Glomerular visceral epithelial cell (primary cell): ENCODE measurements around the gene SLC25A44.
"Not testable (repeated sequence)": the region's sequence is repeated elsewhere in the genome, so short reads cannot be mapped to it uniquely, and the experiment has no call there.

Source experiments
- DNase-seq: peaks from one replicate; pipeline ENCODE4 v3.0.0-alpha.2; 2016; ENCODE audit errors: extremely low spot score

Gene SLC25A44

DNA sequence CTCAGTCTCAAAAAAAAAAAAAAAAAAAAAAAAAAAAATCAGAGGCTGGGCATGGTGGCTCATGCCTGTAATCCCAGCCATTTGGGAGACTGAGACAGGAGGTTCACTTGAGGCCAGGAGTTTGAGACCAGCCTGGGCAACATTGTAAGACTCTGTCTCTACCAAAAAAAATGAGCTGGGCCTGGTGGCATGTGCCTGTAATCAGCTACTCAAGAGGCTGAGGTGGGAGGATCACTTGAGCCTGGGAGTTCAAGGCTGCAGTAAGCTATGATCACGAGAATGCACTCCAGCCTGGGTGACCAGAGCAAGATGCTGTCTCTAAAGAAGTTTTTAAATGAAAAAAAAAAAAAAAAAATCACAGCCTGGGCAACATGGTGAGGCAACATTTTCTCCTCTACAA, 30.2 kb upstream of the SLC25A44 start:
- DNase-seq = no peak

GRCh38 chr1:156164125-156164831, 29.6 kb upstream of the SLC25A44 start:
- DNase-seq = no peak

DNA sequence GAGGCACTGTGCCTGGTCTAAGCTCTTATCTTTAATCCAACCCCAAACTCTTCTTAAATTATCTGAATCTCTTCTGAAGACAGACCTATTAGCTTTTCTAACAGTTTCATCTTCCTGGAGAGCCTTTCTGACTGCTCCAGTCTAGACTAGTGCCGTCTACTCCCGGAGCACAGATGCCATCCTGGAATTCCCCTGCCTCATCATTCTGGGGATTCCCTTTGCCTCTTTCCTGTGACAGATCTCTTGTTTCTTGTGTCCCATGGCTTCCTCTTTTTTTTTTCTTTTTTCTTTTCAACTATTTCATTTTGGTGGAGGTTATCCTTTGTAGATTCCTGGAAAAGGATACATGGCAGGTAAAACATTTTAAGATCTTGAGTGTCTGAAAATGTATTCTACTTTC, 28.8 kb upstream of the SLC25A44 start:
- DNase-seq = peak; percentile 60

DNA sequence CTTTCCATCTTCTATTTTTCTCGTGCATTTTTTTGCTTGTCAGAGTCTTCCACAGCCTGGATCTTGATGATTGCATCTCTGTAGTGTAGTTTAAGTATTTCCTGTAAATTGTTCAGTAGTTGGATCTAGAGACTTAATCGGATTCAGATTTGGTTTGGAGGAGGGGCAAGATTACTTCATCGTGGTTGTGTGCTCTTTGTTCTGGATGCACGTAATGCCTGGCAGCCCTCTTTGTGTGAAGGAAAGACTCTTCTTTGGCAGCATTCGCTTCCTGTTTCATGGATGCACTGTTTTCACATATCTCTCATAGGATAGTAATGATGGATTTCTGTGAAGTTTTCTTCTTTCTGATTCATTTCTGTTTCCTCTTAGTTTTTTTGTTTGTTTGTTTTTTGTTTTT, 26.4 kb upstream of the SLC25A44 start:
- no peak for DNase-seq

- no peak for DNase-seq
Observed at GRCh38 chr1:156172696-156173470, 21.0 kb upstream of the SLC25A44 start.

DNA sequence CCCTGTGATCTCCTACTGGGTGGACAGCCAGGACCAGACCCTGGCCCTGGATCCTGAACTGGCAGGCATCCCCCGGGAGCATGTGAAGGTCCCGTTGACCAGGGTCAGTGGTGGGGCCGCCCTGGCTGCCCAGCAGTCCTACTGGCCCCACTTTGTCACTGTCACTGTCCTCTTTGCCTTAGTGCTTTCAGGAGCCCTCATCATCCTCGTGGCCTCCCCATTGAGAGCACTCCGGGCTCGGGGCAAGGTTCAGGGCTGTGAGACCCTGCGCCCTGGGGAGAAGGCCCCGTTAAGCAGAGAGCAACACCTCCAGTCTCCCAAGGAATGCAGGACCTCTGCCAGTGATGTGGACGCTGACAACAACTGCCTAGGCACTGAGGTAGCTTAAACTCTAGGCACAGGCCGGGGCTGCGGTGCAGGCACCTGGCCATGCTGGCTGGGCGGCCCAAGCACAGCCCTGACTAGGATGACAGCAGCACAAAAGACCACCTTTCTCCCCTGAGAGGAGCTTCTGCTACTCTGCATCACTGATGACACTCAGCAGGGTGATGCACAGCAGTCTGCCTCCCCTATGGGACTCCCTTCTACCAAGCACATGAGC, 17.2 kb upstream of the SLC25A44 start:
- no peak for DNase-seq

GRCh38 chr1:156177919-156178654, 15.8 kb upstream of the SLC25A44 start:
- no peak for DNase-seq

GRCh38 chr1:156180471-156180870, 13.4 kb upstream of the SLC25A44 start:
- no peak for DNase-seq

DNA sequence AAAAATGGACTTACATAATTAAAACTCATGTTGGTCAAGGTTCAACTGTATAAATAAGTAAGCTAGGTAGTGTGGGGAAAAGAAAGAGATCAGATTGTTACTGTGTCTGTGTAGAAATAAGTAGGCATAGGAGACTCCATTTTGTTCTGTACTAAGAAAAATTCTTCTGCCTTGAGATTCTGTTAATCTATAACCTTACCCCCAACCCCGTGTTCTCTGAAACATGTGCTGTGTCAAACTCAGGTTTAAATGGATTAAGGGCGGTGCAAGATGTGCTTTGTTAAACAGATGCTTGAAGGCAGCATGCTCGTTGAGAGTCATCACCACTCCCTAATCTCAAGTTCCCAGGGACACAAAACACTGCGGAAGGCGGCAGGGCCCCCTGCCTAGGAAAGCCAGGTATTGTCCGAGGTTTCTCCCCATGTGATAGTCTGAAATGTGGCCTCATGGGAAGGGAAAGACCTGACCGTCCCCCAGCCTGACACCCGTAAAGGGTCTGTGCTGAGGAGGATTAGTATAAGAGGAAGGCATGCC, 12.4 kb upstream of the SLC25A44 start:
- not testable (repeated sequence) for DNase-seq

GRCh38 chr1:156182010-156182779, 11.7 kb upstream of the SLC25A44 start:
- not testable (repeated sequence) for DNase-seq

DNA sequence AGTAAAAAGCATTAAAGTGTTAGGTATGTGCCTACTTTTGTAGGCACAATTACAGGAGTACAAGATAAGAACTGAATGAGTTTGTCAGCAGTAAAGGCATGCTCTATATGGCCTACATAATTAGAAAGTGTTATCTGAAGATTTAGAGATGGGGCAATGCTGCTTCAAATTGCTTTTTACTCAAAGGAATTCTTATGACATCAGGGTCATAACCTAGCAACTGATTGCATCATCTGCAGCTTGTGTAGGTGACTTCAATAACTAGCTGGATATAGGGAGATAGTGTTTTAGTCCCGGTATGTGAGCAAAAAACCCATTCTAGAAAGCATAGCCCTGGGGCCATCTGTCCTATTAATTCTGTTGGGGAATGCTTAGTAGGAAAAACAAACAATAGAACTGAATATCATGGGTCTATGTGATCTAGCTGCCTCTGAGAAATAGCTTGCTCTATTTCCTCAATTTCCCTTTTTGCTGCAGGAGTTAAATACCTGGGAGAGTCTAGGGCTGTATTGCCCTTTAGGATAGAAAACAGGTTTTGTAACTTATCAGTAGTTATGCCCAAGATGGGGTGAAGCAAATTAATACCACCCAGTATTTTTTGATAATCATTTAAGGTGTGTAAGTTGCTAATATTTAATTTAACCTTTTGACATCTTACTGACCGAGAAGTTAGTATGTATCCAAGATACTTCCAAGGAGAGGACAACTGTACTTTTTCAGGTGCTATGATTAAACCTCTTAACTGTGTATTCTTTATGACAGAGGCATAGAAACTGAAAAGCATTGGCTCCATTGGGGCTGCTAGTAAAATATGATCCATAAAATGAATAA, 7.3 kb upstream of the SLC25A44 start:
- not testable (repeated sequence) for DNase-seq

DNA sequence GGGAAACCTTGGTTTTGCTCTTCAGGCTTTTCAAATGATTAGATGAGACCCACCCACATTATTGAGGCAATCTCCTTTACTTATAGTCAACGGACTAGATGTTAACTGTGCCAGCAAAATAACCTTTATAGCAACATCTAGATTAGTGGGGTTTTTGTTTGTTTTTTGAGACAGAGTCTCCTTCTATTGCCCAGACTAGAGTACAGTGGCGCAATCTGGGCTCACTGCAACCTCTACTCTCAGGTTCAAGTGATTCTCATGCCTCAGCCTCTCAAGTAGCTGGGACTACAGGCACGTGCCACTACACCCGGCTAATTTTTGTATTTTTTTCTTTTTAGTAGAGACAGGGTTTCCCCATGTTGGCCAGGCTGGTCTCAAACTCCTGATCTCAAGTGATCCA, 3.6 kb upstream of the SLC25A44 start:
- not testable (repeated sequence) for DNase-seq

- no peak for DNase-seq
Observed at GRCh38 chr1:156191292-156191964, 2.5 kb upstream of the SLC25A44 start.

DNA sequence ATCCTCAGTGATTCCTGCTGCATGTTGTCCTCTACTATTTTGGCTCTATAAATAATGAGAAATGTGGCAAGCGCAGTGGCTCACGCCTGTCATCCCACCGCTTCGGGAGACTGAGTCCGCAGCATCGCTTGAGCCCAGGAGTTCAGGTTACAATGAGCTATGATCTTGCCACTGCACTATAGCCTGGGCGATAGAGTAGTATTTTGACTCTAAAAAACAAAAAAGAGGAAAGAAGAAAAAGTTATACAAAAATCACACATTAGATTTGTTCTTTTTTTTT, 756 bp upstream of the SLC25A44 start:
- DNase-seq = no peak

GRCh38 chr1:156194300-156194652, 372 bp downstream of the SLC25A44 start:
- peak; percentile 13 for DNase-seq

DNA sequence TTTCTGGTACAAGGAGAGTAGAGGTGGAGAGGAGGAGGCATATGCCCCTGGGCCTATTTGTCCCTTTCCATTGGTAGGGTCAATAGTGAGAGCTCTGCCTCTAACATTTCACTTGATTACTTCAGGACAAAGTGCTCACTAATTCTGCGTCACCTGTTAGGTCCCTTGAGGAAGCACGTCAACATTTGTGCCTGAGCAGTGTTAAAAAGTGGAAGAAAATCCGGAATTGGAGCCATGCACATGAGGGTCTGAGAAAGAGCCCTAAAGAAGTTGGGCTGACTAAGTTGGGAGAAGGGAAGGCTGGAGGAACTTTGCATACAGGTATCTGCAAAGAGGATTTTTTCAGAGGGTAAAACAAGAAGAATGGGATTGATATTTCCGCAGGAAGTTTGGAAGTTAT, 1.9 kb downstream of the SLC25A44 start:
- no peak for DNase-seq

GRCh38 chr1:156196445-156196844, 2.5 kb downstream of the SLC25A44 start:
- no peak for DNase-seq

- DNase-seq = no peak
Observed at GRCh38 chr1:156198831-156199349, 5.0 kb downstream of the SLC25A44 start.

- no peak for DNase-seq
Observed at GRCh38 chr1:156200044-156200443, 6.1 kb downstream of the SLC25A44 start.

GRCh38 chr1:156203331-156203730, 9.4 kb downstream of the SLC25A44 start:
- no peak for DNase-seq
